Measurements from ENCODE around the gene CD164L2. TPM values are rescaled to one million over a fixed set of nuclear protein-coding genes. Genes with fewer than 3 reads are reported as not detected.
A peak's percentile ranks its signal among the peaks of the same experiment; 100 is the strongest.

CD164L2 gene
- total RNA-seq, 2 donors from 2014 or later, result 1.6 to 1.8 TPM

GRCh38 chr1:27339213-27339612 lies 43.9 kb downstream of the CD164L2 start:
- H3K27me3 ChIP-seq (ENCODE audit: control insufficient read depth, insufficient read depth, low read length, poor library complexity, severe bottlenecking), result no peaks in the 10 kb centered on the region
- Mint-ChIP-seq H3K4me3 (no peak overlapping the region), H3K27me3 (ENCODE audit: insufficient read depth) (no peaks in the 10 kb centered on the region), H3K9me3 (no peaks in the 10 kb centered on the region), H3K4me1 (peaks cover 27% of the 10 kb centered on the region), H3K27ac (peak overlapping the region; percentile 52), H3K36me3 (ENCODE audit: low read depth) (peaks cover 23% of the 10 kb centered on the region)
- TF ChIP-seq CTCF (conservative IDR thresholded peaks at IDR 0.05), result no peak
- peaks cover 8% of the 10 kb centered on the region for H3K36me3 ChIP-seq (ENCODE audit: control insufficient read depth, insufficient read depth, low read length)
- no peaks in the 10 kb centered on the region for H3K4me1 ChIP-seq (ENCODE audit: control insufficient read depth, insufficient read depth, low read length)
- H3K9me3 ChIP-seq (ENCODE audit: control insufficient read depth, low read length), result no peaks in the 10 kb centered on the region
- 75 to 81% methylated on average over 5 of the region's 5 CpGs for WGBS, 2 experiments (ENCODE audit: insufficient coverage in 1 of 2, insufficient read length in 1 of 2)
- peak overlapping the region; percentile 3 for H3K27ac ChIP-seq (ENCODE audit: low read depth, low read length)
- DNase-seq, result peak; percentile 55
- H3K9ac ChIP-seq (ENCODE audit: extremely low read depth, low read length, poor library complexity, severe bottlenecking), result no peak overlapping the region
- no peak overlapping the region for H3K4me3 ChIP-seq (ENCODE audit: low read length)

- H3K4me1 Mint-ChIP-seq, result peaks cover 27% of the 10 kb centered on the region
- H3K27ac Mint-ChIP-seq, result peak overlapping the region; percentile 52
- no peaks in the 10 kb centered on the region for H3K27me3 Mint-ChIP-seq (ENCODE audit: insufficient read depth)
- no peaks in the 10 kb centered on the region for H3K9me3 Mint-ChIP-seq
- H3K4me3 ChIP-seq (ENCODE audit: low read length), result no peak overlapping the region
- no peaks in the 10 kb centered on the region for H3K9me3 ChIP-seq (ENCODE audit: control insufficient read depth, low read length)
- H3K27ac ChIP-seq (ENCODE audit: low read depth, low read length), result peak overlapping the region; percentile 3
- WGBS, 2 experiments (ENCODE audit: insufficient coverage in 1 of 2, insufficient read length in 1 of 2), result 84 to 88% methylated on average over 4 to 6 of the region's 6 CpGs
- H3K9ac ChIP-seq (ENCODE audit: extremely low read depth, low read length, poor library complexity, severe bottlenecking), result no peak overlapping the region
- H3K36me3 Mint-ChIP-seq (ENCODE audit: low read depth), result peaks cover 25% of the 10 kb centered on the region
- TF ChIP-seq CTCF (conservative IDR thresholded peaks at IDR 0.05), result no peak
- H3K36me3 ChIP-seq (ENCODE audit: control insufficient read depth, insufficient read depth, low read length), result peaks cover 13% of the 10 kb centered on the region
- H3K4me3 Mint-ChIP-seq, result no peak overlapping the region
- peak; percentile 50 for DNase-seq
- H3K4me1 ChIP-seq (ENCODE audit: control insufficient read depth, insufficient read depth, low read length), result no peaks in the 10 kb centered on the region
- H3K27me3 ChIP-seq (ENCODE audit: control insufficient read depth, insufficient read depth, low read length, poor library complexity, severe bottlenecking), result no peaks in the 10 kb centered on the region
Measured at GRCh38 chr1:27338751-27339150, 44.4 kb downstream of the CD164L2 start.

GRCh38 chr1:27336756-27337155 lies 46.4 kb downstream of the CD164L2 start:
- peak; percentile 41 for DNase-seq
- H3K27me3 Mint-ChIP-seq (ENCODE audit: insufficient read depth), result no peaks in the 10 kb centered on the region
- H3K9me3 Mint-ChIP-seq, result no peaks in the 10 kb centered on the region
- no peak overlapping the region for H3K9ac ChIP-seq (ENCODE audit: extremely low read depth, low read length, poor library complexity, severe bottlenecking)
- peaks cover 31% of the 10 kb centered on the region for H3K36me3 ChIP-seq (ENCODE audit: control insufficient read depth, insufficient read depth, low read length)
- H3K4me1 Mint-ChIP-seq, result peaks cover 16% of the 10 kb centered on the region
- H3K4me3 Mint-ChIP-seq, result no peak overlapping the region
- no peaks in the 10 kb centered on the region for H3K4me1 ChIP-seq (ENCODE audit: control insufficient read depth, insufficient read depth, low read length)
- H3K27ac ChIP-seq (ENCODE audit: low read depth, low read length), result no peak overlapping the region
- H3K4me3 ChIP-seq (ENCODE audit: low read length), result no peak overlapping the region
- no peak overlapping the region for H3K27ac Mint-ChIP-seq
- WGBS, 2 experiments (ENCODE audit: insufficient coverage in 1 of 2, insufficient read length in 1 of 2), result 83 to 93% methylated on average over 3 to 5 of the region's 5 CpGs
- H3K9me3 ChIP-seq (ENCODE audit: control insufficient read depth, low read length), result no peaks in the 10 kb centered on the region
- no peaks in the 10 kb centered on the region for H3K27me3 ChIP-seq (ENCODE audit: control insufficient read depth, insufficient read depth, low read length, poor library complexity, severe bottlenecking)
- no peak for TF ChIP-seq CTCF (conservative IDR thresholded peaks at IDR 0.05)
- H3K36me3 Mint-ChIP-seq (ENCODE audit: low read depth), result peaks cover 44% of the 10 kb centered on the region

Data from endodermal cell (in vitro differentiated cells).